ENCODE results near the gene CHRM2.
"Not testable (repeated sequence)": the region's sequence is repeated elsewhere in the genome, so short reads cannot be mapped to it uniquely, and the experiment has no call there.

The CHRM2 gene

DNA sequence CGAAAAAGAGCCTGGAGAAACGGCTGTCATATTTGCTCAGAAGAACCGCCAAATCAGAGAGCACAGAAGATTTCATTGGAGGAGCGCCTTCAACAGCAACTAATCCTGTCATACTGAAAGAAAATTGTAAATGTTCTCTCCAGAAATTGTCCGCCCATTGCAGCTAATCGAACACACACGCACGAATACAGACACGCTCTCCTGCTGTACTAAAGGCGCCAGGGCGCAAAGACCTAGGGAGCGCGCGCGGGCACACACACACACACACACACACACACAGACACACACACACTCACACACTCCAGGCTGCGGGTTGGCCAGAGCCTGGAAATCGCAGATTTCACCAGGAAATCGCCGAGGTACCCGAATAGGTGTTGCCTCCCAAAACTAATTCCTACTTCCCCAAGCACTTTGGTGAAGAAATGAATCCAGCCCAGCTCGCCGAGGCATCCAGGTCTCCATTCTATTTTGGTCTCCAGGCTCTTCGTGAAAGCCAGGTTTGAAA is at the start of gene CHRM2:
Gene CHRM2 (plus strand): TSS at position 157 of the 505 bp plus-strand sequence. CDS start 146,214 bp downstream, outside the sequence.
- H3K4me3 Mint-ChIP-seq, result no peak within 1 kb of the TSS

DNA sequence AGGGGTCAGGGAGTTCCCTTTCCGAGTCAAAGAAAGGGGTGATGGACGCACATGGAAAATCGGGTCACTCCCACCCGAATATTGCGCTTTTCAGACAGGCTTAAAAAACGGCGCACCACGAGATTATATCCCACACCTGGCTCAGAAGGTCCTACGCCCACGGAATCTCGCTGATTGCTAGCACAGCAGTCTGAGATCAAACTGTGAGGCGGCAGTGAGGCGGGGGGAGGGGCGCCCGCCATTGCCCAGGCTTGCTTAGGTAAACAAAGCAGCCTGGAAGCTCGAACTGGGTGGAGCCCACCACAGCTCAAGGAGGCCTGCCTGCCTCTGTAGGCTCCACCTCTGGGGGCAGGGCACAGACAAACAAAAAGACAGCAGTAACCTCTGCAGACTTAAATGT is 37.1 kb upstream of the CHRM2 start:
- not testable (repeated sequence) for H3K4me3 Mint-ChIP-seq, ATAC-seq, H3K4me1 Mint-ChIP-seq, H3K27ac Mint-ChIP-seq, H3K27me3 Mint-ChIP-seq, H3K9me3 Mint-ChIP-seq, DNase-seq

More for the DNA sequence above, at the start of gene CHRM2:
- Mint-ChIP-seq H3K9me3 (no peaks in the 10 kb centered on the region), H3K4me1 (no peaks in the 10 kb centered on the region), H3K27ac (no peak within 1 kb of the TSS), H3K27me3 (peaks cover 48% of the 10 kb centered on the region)
- ATAC-seq (no peak), DNase-seq (no peak)

DNA sequence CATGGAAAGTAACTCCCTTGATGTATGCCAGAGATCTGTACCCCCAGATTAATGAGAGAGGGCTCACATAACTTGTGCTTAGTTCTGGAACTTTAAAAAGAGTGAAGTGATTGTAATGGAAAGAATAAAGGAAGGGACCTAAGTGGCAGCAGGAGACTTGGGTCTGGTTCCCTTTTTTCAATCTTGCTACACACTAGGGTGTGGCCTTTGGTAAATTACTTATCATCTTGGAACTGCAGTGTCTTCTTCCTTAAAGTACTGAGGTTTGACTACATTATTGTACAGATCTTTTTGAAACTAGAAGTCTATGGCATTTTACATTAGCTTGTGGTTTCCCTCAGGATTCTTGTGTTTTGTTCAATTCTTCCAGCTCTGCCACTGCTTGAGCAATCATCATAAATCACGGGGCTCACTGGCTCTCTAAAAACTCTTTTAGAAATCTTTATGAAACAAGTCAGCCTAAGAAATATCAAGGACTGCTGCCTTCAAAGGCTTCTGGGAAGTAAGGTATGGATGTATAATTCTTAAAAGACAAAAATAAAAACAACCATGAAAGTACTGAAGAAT is 22.5 kb upstream of the CHRM2 start:
- no peak for DNase-seq
- Mint-ChIP-seq H3K27ac (no peak overlapping the region), H3K4me1 (no peaks in the 10 kb centered on the region), H3K9me3 (peaks cover 0 to 9% of the 10 kb centered on the region in 2 donors), H3K27me3 (no peaks in the 10 kb centered on the region), H3K4me3 (no peak overlapping the region)
- ATAC-seq, result no peak

DNA sequence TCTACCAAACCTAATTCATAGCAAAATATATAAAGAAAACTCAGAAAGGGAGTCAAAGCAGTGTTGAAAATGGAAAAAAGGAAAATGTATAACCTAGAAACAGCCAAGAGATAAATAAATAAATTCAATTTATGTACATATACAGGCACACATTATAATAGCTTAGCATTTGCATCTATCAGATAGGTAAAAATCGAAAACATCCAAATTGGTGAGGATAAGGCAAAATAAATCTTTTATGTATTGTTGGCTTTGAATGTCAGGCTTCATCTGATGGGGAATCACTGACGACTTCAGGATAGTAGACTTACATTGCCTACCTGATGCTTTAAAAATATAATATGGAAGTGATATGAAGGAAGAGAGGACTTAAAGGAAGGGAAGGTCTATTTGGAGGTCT is 20.6 kb upstream of the CHRM2 start:
- H3K9me3 Mint-ChIP-seq, result peaks cover 0 to 12% of the 10 kb centered on the region in 2 donors
- H3K4me1 Mint-ChIP-seq, result no peaks in the 10 kb centered on the region
- no peaks in the 10 kb centered on the region for H3K27me3 Mint-ChIP-seq
- H3K4me3 Mint-ChIP-seq, result no peak overlapping the region
- H3K27ac Mint-ChIP-seq, result no peak overlapping the region
- no peak for DNase-seq
- ATAC-seq, result no peak

DNA sequence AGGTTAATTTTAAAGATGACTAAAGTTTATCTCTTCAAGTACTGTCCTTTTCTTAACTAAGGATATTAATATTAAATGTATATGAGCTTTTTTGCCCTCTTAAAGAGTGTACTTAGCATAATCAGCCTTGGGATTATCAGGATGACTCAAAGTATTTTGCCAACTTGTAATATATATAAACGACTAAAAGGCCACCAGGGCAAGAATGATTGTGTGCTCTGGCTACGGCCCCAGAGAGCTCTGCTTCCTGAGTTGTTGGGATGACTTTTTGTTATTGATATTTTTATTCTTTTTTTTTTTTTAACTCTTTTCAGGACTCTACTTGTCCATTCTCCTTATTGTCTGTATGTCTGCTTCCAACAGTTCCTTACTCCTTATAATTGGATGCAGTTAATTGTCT is 14.8 kb upstream of the CHRM2 start:
- H3K27me3 Mint-ChIP-seq, result no peaks in the 10 kb centered on the region
- no peaks in the 10 kb centered on the region for H3K4me1 Mint-ChIP-seq
- H3K27ac Mint-ChIP-seq, result no peak overlapping the region
- H3K9me3 Mint-ChIP-seq, result peaks cover 12 to 15% of the 10 kb centered on the region in 2 donors
- ATAC-seq (no peak), DNase-seq (no peak)
- H3K4me3 Mint-ChIP-seq, result no peak overlapping the region

DNA sequence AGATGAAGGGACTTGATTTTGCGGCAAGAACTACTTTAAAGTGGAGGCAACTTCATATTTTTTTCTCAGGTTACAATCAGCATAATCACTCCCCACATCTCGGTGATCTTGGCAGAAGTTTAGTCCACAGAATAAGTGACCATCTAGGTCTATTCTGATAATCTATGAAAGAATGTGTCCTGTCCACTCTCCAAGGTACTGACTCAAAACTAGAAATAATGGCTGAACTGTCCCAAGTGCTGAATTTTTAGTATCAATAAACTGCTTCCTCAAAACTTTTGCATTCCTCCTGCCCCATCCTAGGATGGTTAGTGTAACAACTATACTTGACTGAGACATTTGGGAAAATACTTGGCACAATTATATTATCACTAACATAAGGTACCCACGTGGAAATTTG is 10.9 kb upstream of the CHRM2 start:
- Mint-ChIP-seq H3K27ac (no peak overlapping the region), H3K9me3 (peaks cover 8 to 12% of the 10 kb centered on the region in 2 donors)
- no peak for DNase-seq

DNA sequence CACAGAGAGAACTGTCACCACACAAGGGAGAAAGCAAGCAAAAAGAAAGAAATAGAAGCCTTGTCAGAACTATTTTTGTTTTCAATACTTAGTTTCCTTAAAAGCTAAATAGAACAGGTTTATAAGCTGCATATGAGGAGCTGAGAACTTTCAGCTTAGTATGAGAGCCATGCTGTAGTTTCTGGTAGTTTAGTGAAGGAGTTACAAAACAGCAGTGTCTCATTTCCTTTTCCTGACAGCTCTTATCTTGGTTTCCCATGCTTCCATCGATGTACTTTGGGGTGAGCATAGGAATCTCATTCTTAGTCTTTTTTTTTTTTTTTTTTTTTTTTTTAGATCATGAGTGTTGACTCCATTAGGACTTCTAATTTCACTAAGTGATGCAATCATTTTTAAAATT is 8.6 kb upstream of the CHRM2 start:
- no peaks in the 10 kb centered on the region for H3K27me3 Mint-ChIP-seq
- H3K27ac Mint-ChIP-seq, result no peak overlapping the region
- no peak overlapping the region for H3K4me3 Mint-ChIP-seq
- H3K4me1 Mint-ChIP-seq, result no peaks in the 10 kb centered on the region
- ATAC-seq (no peak), DNase-seq (no peak)
- H3K9me3 Mint-ChIP-seq, result peaks cover 6 to 8% of the 10 kb centered on the region in 2 donors

More for the DNA sequence above, 10.9 kb upstream of the CHRM2 start:
- Mint-ChIP-seq H3K4me1 (no peaks in the 10 kb centered on the region), H3K27me3 (no peaks in the 10 kb centered on the region), H3K4me3 (no peak overlapping the region)
- ATAC-seq, result no peak

DNA sequence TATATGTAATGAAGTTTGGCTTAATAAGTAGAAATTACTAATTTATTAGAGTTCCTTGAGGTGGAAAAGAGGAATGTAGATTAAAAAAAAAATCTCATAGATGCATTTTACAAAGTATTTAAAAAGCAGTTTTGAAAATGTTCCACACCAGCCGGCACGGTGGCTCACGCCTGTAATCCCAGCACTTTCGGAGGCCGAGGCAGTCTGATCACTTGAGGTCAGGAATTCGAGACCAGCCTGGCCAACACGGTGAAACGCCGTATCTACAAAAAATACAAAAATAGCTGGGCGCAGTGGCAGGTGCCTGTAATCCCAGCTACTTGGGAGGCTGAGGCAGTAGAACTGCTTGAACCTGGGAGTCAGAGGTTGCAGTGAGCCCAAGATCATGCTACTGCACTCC is 3.2 kb upstream of the CHRM2 start:
- Mint-ChIP-seq H3K27ac (no peak overlapping the region), H3K4me1 (no peaks in the 10 kb centered on the region), H3K9me3 (no peaks in the 10 kb centered on the region), H3K4me3 (no peak overlapping the region), H3K27me3 (peaks cover 24% of the 10 kb centered on the region)
- DNase-seq, result no peak
- no peak for ATAC-seq

DNA sequence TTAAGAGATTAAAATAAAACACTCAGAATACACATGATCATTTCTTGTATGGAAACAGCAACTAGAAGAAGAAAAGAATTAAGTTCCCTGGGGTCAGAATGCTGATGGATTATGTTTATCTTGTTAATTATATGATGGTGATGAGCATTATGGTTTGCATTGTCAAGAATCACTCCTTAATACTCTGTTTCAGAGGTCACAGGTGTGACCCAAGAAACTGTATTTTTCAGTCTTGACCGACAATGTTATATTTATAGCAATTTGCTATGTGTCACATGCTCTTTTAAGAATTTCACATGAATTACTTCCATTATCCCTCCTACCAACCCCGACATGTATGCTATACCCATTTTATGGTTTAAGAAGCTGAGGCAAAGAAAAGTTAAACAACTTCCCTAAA is 2.7 kb upstream of the CHRM2 start:
- H3K9me3 Mint-ChIP-seq, result no peaks in the 10 kb centered on the region
- ATAC-seq (no peak), DNase-seq (no peak)
- no peak overlapping the region for H3K27ac Mint-ChIP-seq
- no peaks in the 10 kb centered on the region for H3K4me1 Mint-ChIP-seq
- no peak overlapping the region for H3K4me3 Mint-ChIP-seq
- H3K27me3 Mint-ChIP-seq, result peaks cover 29% of the 10 kb centered on the region

DNA sequence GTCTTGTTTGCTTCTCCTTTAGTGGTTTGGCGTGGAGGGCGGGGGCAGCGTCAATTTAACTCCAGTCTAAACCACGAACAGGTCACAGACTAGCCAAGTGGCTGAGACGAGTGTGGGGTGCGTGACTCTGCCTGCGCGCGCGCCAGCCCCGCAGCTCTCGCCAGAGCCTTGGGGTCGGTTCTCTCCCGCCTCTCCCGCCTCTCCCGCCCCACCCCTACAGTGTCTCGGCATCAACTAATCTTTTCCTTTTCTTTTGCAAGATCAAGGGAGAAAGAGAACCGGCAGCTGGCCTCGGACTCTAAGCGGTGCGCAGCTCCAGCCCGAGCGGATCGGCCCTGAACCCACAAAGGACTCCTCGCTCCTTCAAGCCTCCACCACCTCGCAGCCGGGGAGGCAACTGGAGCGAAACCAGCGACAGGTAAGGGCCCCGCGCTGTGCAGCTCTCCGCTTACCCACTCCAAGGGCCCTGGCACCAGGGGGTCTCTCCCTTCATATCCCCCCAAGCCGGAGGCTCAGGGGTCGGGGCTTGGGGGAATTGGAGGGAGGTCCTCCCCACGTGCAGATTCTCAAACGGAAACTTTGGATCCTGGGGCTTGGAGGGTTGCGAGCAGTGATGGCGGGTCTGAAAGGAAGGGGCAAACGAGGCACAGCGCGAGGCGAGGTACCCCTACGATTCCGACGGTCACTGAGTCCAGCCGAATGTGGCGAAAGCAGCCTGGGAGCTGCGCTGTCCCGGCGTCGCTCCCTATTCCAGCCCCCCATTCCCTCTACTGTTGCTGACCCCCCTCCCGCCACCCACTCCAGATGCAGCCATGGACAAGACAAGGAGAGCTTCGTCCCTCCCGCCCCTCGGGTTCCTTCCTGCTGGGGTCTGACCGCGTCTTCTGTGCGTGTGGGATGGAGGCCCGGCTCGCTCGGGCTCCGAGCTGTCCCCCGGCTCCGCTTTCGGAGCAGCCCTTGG is 829 bp downstream of the CHRM2 start:
- DNase-seq, result no peak
- no peak overlapping the region for H3K4me3 Mint-ChIP-seq
- no peaks in the 10 kb centered on the region for H3K9me3 Mint-ChIP-seq
- no peak for ATAC-seq
- H3K4me1 Mint-ChIP-seq, result no peaks in the 10 kb centered on the region
- H3K27me3 Mint-ChIP-seq, result peaks cover 48% of the 10 kb centered on the region
- H3K27ac Mint-ChIP-seq, result no peak overlapping the region

DNA sequence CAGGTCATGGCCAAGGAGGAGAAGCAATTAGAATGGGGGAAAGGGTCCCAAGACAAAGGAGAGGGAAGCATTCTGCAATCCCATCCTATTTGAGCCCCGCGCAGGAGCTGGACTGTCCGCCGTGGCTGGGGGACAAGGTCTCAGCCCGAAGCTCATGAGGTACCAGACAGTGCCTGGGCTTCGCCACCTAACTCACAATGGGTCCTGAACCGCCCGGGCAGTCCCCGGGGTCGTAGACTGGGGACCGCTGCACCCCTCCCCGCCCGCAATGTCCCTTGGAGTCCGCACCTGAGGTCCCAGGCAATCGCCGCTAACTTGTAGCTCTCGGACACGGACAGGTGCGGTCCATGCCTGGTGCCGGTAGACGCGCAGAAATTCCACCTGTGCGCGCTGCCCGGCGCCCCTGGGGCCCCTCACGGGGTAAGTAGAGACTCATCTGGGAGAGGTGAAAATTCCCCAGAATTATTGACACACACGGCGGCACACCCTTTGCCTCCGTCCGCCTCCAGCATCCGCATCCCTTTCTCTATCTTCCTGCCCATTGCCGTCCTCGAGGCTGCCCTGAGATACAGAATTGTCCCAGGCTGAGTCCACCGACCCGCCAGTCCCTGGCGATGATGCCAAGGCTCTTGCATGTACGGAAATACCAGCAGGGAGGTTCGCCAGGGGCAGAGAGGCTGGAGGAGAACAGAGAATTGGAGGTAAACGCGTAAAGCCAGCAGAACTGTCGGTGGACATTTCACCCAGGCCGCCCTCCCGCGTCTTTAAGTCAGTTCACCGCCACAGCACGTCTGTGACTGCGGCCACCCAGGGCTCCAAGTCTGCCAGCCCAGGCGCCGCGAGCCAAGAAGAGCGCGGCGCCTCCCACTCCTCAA is 1.8 kb downstream of the CHRM2 start:
- H3K4me1 Mint-ChIP-seq, result no peaks in the 10 kb centered on the region
- no peaks in the 10 kb centered on the region for H3K9me3 Mint-ChIP-seq
- no peak overlapping the region for H3K4me3 Mint-ChIP-seq
- H3K27ac Mint-ChIP-seq, result no peak overlapping the region
- ATAC-seq (no peak), DNase-seq (no peak)
- H3K27me3 Mint-ChIP-seq, result peaks cover 48% of the 10 kb centered on the region

DNA sequence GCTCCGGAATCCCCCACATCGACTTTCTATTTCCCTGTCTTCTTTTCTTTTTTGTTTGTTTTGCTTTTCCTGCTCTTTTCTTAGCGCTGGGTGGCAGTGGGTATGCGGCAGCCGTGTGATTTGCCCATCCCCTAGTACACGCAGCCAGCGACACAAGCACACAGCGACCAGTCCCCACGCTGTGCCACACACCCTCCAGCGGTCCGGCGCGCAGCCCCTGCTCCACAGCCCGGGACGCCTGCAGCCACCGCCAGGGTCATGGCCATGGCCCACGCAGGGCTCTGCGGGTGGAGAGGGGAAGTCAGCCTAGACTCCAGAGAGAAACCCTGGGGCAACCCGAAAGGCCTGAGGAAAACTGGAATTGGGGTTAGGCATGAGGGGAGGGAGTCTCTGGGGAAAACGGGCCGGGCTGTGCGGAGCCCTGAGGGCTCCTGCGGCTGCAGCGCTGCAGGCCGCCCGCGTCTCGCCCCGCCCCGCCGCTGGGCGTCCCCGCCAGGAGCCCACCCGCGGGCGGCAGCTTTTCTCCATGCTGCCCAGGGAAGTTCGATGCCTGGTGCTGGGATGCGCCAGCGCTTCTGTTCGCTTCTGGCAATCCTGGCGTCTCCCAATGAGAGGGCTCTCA is 2.5 kb downstream of the CHRM2 start:
- no peaks in the 10 kb centered on the region for H3K9me3 Mint-ChIP-seq

DNA sequence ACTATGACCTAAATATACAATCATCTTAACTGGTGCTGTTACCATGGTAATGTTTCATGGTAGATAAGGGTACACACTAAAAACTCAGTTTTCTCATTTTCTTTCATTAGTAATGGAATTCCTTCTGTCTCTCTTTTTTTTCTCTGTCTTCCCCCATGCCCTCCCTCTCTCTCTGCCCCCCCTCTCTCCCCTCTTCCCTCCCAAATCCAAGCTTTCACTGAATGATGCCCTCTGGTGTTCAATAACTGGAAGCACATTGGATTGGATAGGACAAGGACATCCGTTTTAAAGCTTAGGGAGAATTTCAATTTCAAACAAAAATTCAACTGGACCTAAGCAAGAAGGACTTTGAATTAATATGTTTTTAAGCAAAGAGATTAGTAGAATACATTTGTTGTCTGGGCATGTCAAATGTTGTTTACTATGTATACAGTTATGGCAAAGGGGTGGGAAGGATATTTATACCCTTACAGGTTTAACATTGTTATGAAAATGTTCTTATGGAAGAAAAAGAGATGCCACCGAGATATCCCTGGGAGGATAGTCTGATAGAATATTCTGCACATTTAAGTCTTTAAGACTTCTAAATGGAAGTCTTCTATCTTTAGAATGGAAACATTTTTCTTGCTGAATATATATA is 6.1 kb downstream of the CHRM2 start:
- no peak overlapping the region for H3K27ac Mint-ChIP-seq
- no peak overlapping the region for H3K4me3 Mint-ChIP-seq
- no peak for ATAC-seq
- peaks cover 31% of the 10 kb centered on the region for H3K27me3 Mint-ChIP-seq
- H3K4me1 Mint-ChIP-seq, result no peaks in the 10 kb centered on the region
- DNase-seq, result no peak
- no peaks in the 10 kb centered on the region for H3K9me3 Mint-ChIP-seq

More for the DNA sequence above, 2.5 kb downstream of the CHRM2 start:
- DNase-seq (no peak), ATAC-seq (peak; percentile 39)
- Mint-ChIP-seq H3K4me3 (no peak overlapping the region), H3K27ac (no peak overlapping the region), H3K4me1 (no peaks in the 10 kb centered on the region), H3K27me3 (peaks cover 48% of the 10 kb centered on the region)

DNA sequence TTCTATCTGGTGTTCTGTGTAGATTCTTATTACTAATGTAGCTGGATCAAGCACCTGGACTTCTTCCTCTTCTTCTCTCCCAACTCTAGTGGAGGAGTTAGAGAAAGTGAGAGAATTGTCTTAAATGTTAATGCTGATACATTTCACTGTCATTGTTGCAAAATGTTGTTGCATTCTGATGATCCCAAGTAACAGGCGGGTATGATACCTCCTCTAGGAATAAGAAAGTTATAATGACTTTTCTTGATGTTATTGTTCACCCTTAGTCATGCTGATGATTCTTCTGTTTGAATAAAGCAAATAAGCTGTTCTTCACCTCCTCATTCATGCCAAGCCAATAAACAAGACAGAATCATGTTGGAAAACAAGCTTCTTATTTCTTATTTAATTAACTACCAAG is 9.1 kb downstream of the CHRM2 start:
- Mint-ChIP-seq H3K27ac (no peak overlapping the region), H3K4me1 (no peaks in the 10 kb centered on the region), H3K27me3 (peaks cover 5% of the 10 kb centered on the region), H3K9me3 (no peaks in the 10 kb centered on the region), H3K4me3 (no peak overlapping the region)
- ATAC-seq, result no peak
- DNase-seq, result no peak

DNA sequence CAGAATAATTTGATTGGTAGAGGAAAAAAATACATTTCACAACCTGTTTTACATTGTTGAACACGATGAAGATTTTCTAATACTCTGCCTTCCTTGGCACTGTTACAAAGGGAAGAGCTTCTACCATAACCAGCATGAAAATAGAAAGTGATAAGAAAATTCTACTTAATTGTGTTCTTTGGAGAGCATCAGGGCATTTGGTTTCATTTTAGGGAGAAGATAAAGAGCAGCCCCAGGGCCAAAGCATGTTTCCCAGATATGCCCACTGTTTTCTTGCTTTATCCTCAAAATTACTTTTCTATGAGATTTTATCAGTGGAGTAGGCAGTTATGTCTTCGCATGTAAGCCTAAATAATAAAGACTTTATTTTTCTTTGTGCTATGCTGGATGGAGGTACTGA is 9.5 kb downstream of the CHRM2 start:
- Mint-ChIP-seq H3K4me1 (no peaks in the 10 kb centered on the region), H3K4me3 (no peak overlapping the region), H3K27ac (no peak overlapping the region), H3K27me3 (no peaks in the 10 kb centered on the region), H3K9me3 (no peaks in the 10 kb centered on the region)
- ATAC-seq, result no peak
- no peak for DNase-seq

Data from stimulated activated naive CD8-positive, alpha-beta T cell treated with anti-CD3 and anti-CD28 coated beads, Interleukin-15, amount 100 ng/mL, for 72 hours (primary cell).